PC-9 (cell line): Measurements from ENCODE around the gene ZCCHC7. TPM values are rescaled to one million over a fixed set of nuclear protein-coding genes. Genes with fewer than 3 reads are reported as not detected.

Source experiments
- BruUV-seq: library from RNA; stranded (reverse); fragments of 400-500 nt; replicated peaks from 2 replicates; lab custom pipeline; 2021; lab: Mats Ljungman, UMichigan
- CTCF ChIA-PET: fragments of 300-600 bp; sonication (Branson Sonifier 250); formaldehyde crosslinking; loops from one replicate; lab custom pipeline; 2022; ENCODE audit warnings: antibody characterized with exemption; lab: Charles Lee
- POLR2A ChIA-PET: fragments of 300-600 bp; sonication (Branson Sonifier 250); formaldehyde crosslinking; loops from one replicate; lab custom pipeline; 2022; ENCODE audit warnings: antibody characterized with exemption; ENCODE audit not compliant: unreplicated experiment; lab: Charles Lee
- DNase-seq, 2 experiments: peaks; one replicate each; pipeline versions ENCODE4 v3.0.0 to v3.0.0-alpha.2; 2015 to 2022; ENCODE audit warnings: mixed read lengths in 1 of 2
- H2AFZ ChIP-seq: fragments of 200-600 bp; sonication (generic); 2 replicates; pipeline ENCODE4 v1.8.1; 2017; ENCODE audit warnings: antibody characterized with exemption
- H3F3A ChIP-seq: fragments of 200-600 bp; sonication (generic); 2 replicates; pipeline ENCODE4 v1.8.1; 2017; ENCODE audit warnings: antibody characterized with exemption, mild to moderate bottlenecking, low read depth; ENCODE audit not compliant: insufficient read depth
- H3K27ac ChIP-seq: fragments of 200-600 bp; sonication (generic); 2 replicates; pipeline ENCODE4 v1.6.1; 2016; ENCODE audit warnings: mixed run types
- H3K27me3 ChIP-seq: fragments of 200-600 bp; sonication (generic); 2 replicates; pipeline ENCODE4 v1.6.1; 2016; ENCODE audit warnings: low read depth, mixed run types; ENCODE audit not compliant: insufficient read depth
- H3K36me3 ChIP-seq: fragments of 200-600 bp; sonication (generic); 2 replicates; pipeline ENCODE4 v1.6.1; 2016; ENCODE audit warnings: low read depth, mixed run types
- H3K4me1 ChIP-seq: fragments of 200-600 bp; sonication (generic); replicated peaks from 2 replicates; pipeline ENCODE4 v1.6.1; 2016; ENCODE audit warnings: mixed run types; ENCODE audit not compliant: insufficient read depth
- H3K4me2 ChIP-seq: fragments of 200-600 bp; sonication (generic); 2 replicates; pipeline ENCODE4 v1.6.1; 2017; ENCODE audit warnings: mixed run types
- H3K4me3 ChIP-seq: fragments of 200-600 bp; sonication (generic); 2 replicates; pipeline ENCODE4 v1.6.1; 2016; ENCODE audit warnings: mixed run types
- H3K79me2 ChIP-seq: fragments of 200-600 bp; sonication (generic); 2 replicates; pipeline ENCODE4 v1.6.1; 2017; ENCODE audit warnings: low read depth, mixed run types
- H3K9me2 ChIP-seq: fragments of 200-600 bp; sonication (generic); 2 replicates; pipeline ENCODE4 v1.8.1; 2017; ENCODE audit warnings: mild to moderate bottlenecking; ENCODE audit not compliant: insufficient read depth
- H3K9me3 ChIP-seq: fragments of 200-600 bp; sonication (generic); 2 replicates; pipeline ENCODE4 v1.8.1; 2016; ENCODE audit warnings: low read depth; ENCODE audit not compliant: insufficient read depth
- H4K20me1 ChIP-seq: fragments of 200-600 bp; sonication (generic); 2 replicates; pipeline ENCODE4 v1.8.1; 2017; ENCODE audit not compliant: insufficient read depth
- EZH2 ChIP-seq: fragments of 200-600 bp; sonication (generic); IDR thresholded peaks from 2 replicates; pipeline ENCODE4 v1.8.0; 2017; ENCODE audit warnings: antibody characterized with exemption, low read depth
- intact Hi-C: fragments of 100-400 bp; cut with micrococcal nuclease; formaldehyde crosslinking; loops from one replicate; pipeline ENCODE4 v1.10.0; 2022; ENCODE audit not compliant: unreplicated experiment
- total RNA-seq: library from RNA; stranded (reverse); gene quantifications from 2 replicates; pipeline ENCODE4 v1.2.3, GENCODE V29; 2021
- TF ChIP-seq, protein P1 (sequence below): fragments of 200-600 bp; sonication (generic); conservative IDR thresholded peaks from 2 replicates; pipeline ENCODE4 v1.6.1; 2017; ENCODE audit warnings: mixed run types, antibody characterized with exemption, mild to moderate bottlenecking, moderate library complexity

ZCCHC7 gene
- total RNA-seq, 1 experiment from 2014 or later, result 15.9 TPM

DNA sequence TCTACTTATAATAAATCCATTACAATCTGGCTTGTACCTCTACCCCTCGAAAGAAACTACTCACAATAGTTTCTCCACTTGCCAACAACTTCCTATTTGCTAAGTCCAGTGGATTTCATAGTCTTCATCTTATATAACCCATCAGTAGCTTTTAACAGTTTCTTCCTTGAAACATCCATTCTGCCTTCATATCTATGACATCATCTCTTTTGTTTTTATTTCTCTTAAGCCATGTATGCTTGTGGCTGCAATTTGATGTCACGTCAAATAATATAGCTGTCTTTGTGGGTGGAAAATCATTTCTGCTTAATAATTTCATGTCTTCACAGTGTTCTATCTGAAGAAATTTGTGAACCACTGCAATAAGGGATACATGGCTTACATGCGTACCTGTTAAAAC, 224.7 kb downstream of the ZCCHC7 start:
- BruUV-seq, result no TSS peak
- ChIA-PET POLR2A (no interaction called here), CTCF (no interaction called here)
- Histone ChIP-seq H3K4me1 (no peaks in the 10 kb centered on the region), H3K27me3 (no peaks in the 10 kb centered on the region), H3F3A (no peaks in the 10 kb centered on the region), H3K4me3 (no peak overlapping the region), H3K36me3 (no peaks in the 10 kb centered on the region), H2AFZ (no peak overlapping the region), H3K9me2 (no peaks in the 10 kb centered on the region), H3K9me3 (no peaks in the 10 kb centered on the region), H3K4me2 (no peak overlapping the region), H3K27ac (no peak overlapping the region), H4K20me1 (no peaks in the 10 kb centered on the region), H3K79me2 (no peaks in the 10 kb centered on the region)
- DNase-seq, result no peak
- intact Hi-C loops, result no loop called here
- TF ChIP-seq EZH2, result no peak
- TF ChIP-seq, protein P1, sequence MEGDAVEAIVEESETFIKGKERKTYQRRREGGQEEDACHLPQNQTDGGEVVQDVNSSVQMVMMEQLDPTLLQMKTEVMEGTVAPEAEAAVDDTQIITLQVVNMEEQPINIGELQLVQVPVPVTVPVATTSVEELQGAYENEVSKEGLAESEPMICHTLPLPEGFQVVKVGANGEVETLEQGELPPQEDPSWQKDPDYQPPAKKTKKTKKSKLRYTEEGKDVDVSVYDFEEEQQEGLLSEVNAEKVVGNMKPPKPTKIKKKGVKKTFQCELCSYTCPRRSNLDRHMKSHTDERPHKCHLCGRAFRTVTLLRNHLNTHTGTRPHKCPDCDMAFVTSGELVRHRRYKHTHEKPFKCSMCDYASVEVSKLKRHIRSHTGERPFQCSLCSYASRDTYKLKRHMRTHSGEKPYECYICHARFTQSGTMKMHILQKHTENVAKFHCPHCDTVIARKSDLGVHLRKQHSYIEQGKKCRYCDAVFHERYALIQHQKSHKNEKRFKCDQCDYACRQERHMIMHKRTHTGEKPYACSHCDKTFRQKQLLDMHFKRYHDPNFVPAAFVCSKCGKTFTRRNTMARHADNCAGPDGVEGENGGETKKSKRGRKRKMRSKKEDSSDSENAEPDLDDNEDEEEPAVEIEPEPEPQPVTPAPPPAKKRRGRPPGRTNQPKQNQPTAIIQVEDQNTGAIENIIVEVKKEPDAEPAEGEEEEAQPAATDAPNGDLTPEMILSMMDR, result no peak

DNA sequence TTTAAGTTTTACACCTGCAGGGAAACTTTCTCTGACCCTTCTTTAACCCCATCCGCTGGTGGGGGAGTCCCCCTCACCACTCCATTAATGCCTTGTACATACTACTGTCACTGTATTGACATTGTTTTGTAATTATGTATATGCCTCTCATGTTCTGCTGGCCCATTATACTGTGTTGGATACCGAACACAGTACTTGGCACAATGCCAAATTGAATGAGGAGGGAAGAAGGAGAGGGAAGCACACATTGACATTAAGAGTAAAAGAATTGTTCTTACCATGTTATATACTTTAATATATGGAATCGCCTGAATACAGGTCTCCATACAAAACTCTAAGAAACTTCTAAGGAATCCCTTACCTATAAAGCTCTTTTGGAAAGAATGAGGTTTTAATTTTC, 228.5 kb downstream of the ZCCHC7 start:
- H3K4me1 ChIP-seq, result no peaks in the 10 kb centered on the region
- TF ChIP-seq, protein P1, result no peak
- TF ChIP-seq EZH2, result no peak
- no peak overlapping the region for H3K27ac ChIP-seq
- H2AFZ ChIP-seq, result no peak overlapping the region
- no peaks in the 10 kb centered on the region for H4K20me1 ChIP-seq
- no peak overlapping the region for H3K4me3 ChIP-seq
- H3K9me2 ChIP-seq, result no peaks in the 10 kb centered on the region
- H3K9me3 ChIP-seq, result no peaks in the 10 kb centered on the region
- intact Hi-C loops, result no loop called here
- H3K36me3 ChIP-seq, result no peaks in the 10 kb centered on the region
- H3K4me2 ChIP-seq, result no peak overlapping the region
- no peaks in the 10 kb centered on the region for H3K79me2 ChIP-seq
- POLR2A ChIA-PET, result no interaction called here
- BruUV-seq, result no TSS peak
- CTCF ChIA-PET, result no interaction called here
- no peaks in the 10 kb centered on the region for H3K27me3 ChIP-seq
- H3F3A ChIP-seq, result no peaks in the 10 kb centered on the region
- no peak for DNase-seq

DNA sequence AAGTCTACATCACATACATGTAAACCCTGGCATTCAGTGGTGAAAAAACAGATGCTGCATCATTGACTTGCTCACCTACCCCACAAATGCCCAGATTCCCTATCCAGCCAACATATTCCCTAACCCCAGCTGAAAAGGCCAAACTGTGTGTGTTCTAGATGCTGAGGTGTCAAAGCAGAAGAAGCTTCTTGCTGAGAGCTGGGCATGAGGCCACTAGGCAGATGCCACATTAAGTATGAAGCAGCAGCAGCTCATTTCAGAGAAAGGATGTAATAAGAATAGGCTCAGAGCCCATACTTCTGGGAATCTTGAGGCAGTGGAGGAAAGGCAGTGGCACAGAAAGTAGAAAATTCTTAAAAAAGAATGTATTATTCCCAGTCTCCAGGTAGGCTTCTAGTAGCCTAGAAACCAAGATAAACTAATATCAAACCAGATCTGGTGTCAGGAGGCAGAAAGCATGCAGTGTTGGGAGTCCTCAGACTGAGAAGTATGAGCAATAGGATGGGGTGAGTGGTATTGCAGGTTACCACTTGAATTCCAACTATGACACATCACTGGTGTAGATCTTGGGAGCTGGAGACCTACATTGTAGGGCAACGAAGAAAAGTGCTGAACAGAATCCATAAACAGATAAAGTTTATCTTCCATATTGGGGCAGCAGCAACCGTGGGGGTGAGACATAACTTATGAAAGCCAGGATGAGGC, 230.3 kb downstream of the ZCCHC7 start:
- ChIA-PET POLR2A (no interaction called here), CTCF (interaction anchor here (0.6 kb wide), 1 partner anchor 134 kb away, joined by 4 read pairs; no protein-coding TSS in a partner anchor)
- TF ChIP-seq, protein P1, result no peak
- no peak for TF ChIP-seq EZH2
- Histone ChIP-seq H3F3A (no peaks in the 10 kb centered on the region), H4K20me1 (no peaks in the 10 kb centered on the region), H3K4me3 (no peak overlapping the region), H3K36me3 (no peaks in the 10 kb centered on the region), H3K79me2 (no peaks in the 10 kb centered on the region), H3K9me2 (no peaks in the 10 kb centered on the region), H3K4me2 (no peak overlapping the region), H3K27me3 (no peaks in the 10 kb centered on the region), H2AFZ (no peak overlapping the region), H3K9me3 (no peaks in the 10 kb centered on the region), H3K4me1 (no peaks in the 10 kb centered on the region), H3K27ac (no peak overlapping the region)
- BruUV-seq, result no TSS peak
- no peak for DNase-seq
- intact Hi-C loops, result no loop called here
